Panc1 (cell line): Measurements from ENCODE around the gene CHRNB1. TPM values are rescaled to one million over a fixed set of nuclear protein-coding genes. Genes with fewer than 3 reads are reported as not detected.

ENCODE experiments used
- ATAC-seq: fragments of 200-7000 bp; cut with Tn5 transposase; 2 replicates; pipeline ENCODE4 v1.9.1; 2020; ENCODE audit warnings: mild to moderate bottlenecking, moderate library complexity
- BruUV-seq: library from RNA; stranded (reverse); fragments of 400-500 nt; replicated peaks from 2 replicates; lab custom pipeline; 2021; lab: Mats Ljungman, UMichigan
- CTCF ChIA-PET: fragments of 300-600 bp; sonication (Branson Sonifier 250); formaldehyde crosslinking; loops from one replicate; lab custom pipeline; 2022; ENCODE audit warnings: antibody characterized with exemption; lab: Charles Lee
- POLR2A ChIA-PET: fragments of 300-600 bp; sonication (Branson Sonifier 250); formaldehyde crosslinking; loops from one replicate; lab custom pipeline; 2022; ENCODE audit warnings: antibody characterized with exemption; lab: Charles Lee
- DNase-seq: peaks from one replicate; pipeline ENCODE4 v3.0.0-alpha.2; 2010; ENCODE audit warnings: low read depth, low spot score
- H3K27ac ChIP-seq: 2 replicates; pipeline ENCODE4 v1.5.1; 2011; ENCODE audit warnings: mild to moderate bottlenecking, low read length, inconsistent platforms
- H3K27me3 ChIP-seq: fragments of 200-500 bp; sonication (Bioruptor generic); 2 replicates; pipeline ENCODE4 v1.6.0; 2014; ENCODE audit warnings: low read length, inconsistent platforms; ENCODE audit not compliant: control insufficient read depth, insufficient read depth
- H3K36me3 ChIP-seq: fragments of 200-500 bp; sonication (Bioruptor generic); 2 replicates; pipeline ENCODE4 v1.5.1; 2014; ENCODE audit warnings: inconsistent platforms, mild to moderate bottlenecking, low read length, moderate library complexity; ENCODE audit not compliant: control insufficient read depth, insufficient read depth
- H3K4me1 ChIP-seq: 2 replicates; pipeline ENCODE4 v1.5.1; 2011; ENCODE audit warnings: inconsistent platforms, mild to moderate bottlenecking, low read length, moderate library complexity; ENCODE audit not compliant: control insufficient read depth, insufficient read depth
- H3K4me3 ChIP-seq, 2 experiments: 2 replicates each; pipeline ENCODE4 v1.5.1; 2011 to 2012; ENCODE audit warnings: low read depth in 2 of 2, low read length in 2 of 2, mild to moderate bottlenecking in 2 of 2, inconsistent platforms in 1 of 2, moderate library complexity in 1 of 2
- H3K9me3 ChIP-seq: fragments of 200-500 bp; sonication (Bioruptor generic); 2 replicates; pipeline ENCODE4 v1.5.1; 2014; ENCODE audit warnings: low read depth, mild to moderate bottlenecking, inconsistent platforms, low read length, moderate library complexity; ENCODE audit not compliant: control insufficient read depth, insufficient read depth
- POLR2AphosphoS5 ChIP-seq: IDR thresholded peaks from 2 replicates; pipeline ENCODE4 v1.6.1; 2012; ENCODE audit warnings: mild to moderate bottlenecking, low read depth, low read length, moderate library complexity
- SIN3A ChIP-seq: IDR thresholded peaks from 2 replicates; pipeline ENCODE4 v1.6.1; 2012; ENCODE audit warnings: low read depth, mild to moderate bottlenecking, low read length, moderate library complexity, borderline replicate concordance; ENCODE audit not compliant: insufficient read depth
- TCF7L2 ChIP-seq: IDR thresholded peaks from 2 replicates; pipeline ENCODE4 v1.6.1; 2011; ENCODE audit warnings: mild to moderate bottlenecking, low read depth, low read length, inconsistent platforms
- in situ Hi-C: cut with HindIII; loops from 2 replicates; pipeline ENCODE4 v1.10.0; 2016; ENCODE audit warnings: low sequenced_read_pairs, low pct_unique_long_range_greater_than_20kb
- intact Hi-C: fragments of 100-400 bp; cut with micrococcal nuclease; formaldehyde crosslinking; loops from one replicate; pipeline ENCODE4 v1.10.0; 2022; ENCODE audit not compliant: unreplicated experiment
- total RNA-seq: library from RNA; stranded (reverse); gene quantifications from one replicate; pipeline ENCODE4 v1.2.1, GENCODE V29; 2021; ENCODE audit not compliant: unreplicated experiment
- TF ChIP-seq, protein P1 (sequence below), 2 experiments: IDR thresholded peaks; 2 replicates each; pipeline ENCODE4 v1.6.1; 2011 to 2012; ENCODE audit warnings: low read depth in 2 of 2, control low read depth in 1 of 2, low read length in 1 of 2, mild to moderate bottlenecking in 1 of 2, moderate library complexity in 1 of 2; ENCODE audit not compliant: insufficient read depth in 1 of 2
- TF ChIP-seq, protein P2 (sequence below): fragments of 450-650 bp; IDR thresholded peaks from 2 replicates; pipeline ENCODE4 v1.5.1; 2017; ENCODE audit warnings: mild to moderate bottlenecking

The CHRNB1 gene
- total RNA-seq, 1 experiment from 2014 or later: 14.3 TPM

DNA sequence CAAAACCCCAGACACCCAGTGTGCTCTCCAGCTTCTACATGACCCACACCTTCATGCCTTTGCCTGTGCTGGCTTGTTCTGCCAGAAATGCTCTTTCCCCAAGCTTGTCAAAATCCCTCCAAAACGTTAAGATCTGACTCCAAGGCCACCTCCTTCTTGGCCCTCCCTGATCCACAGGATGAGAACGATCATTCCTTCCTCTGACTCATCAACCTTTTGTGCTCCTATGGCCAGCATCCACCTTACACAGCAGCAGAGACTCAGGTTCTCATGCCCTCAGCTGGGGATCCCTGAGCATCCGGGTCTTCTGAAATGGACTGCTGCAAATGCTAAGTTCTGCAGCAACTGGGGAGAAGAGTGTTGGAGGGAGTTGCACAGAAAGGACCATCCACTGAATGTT is 31.6 kb downstream of the CHRNB1 start:
- no peaks in the 10 kb centered on the region for H3K36me3 ChIP-seq
- peaks cover 31% of the 10 kb centered on the region for H3K4me1 ChIP-seq
- H3K27me3 ChIP-seq: no peaks in the 10 kb centered on the region
- H3K27ac ChIP-seq: peak overlapping the region; percentile 54
- ChIA-PET POLR2A (interaction anchor here (0.6 kb wide), 1 partner anchor 81 kb away, joined by 3 read pairs; no protein-coding TSS in a partner anchor), CTCF (no interaction called here)
- H3K4me3 ChIP-seq: no peak overlapping the region
- in situ Hi-C loops: no loop called here
- no peaks in the 10 kb centered on the region for H3K9me3 ChIP-seq
- BruUV-seq: no TSS peak
- ATAC-seq (no peak), DNase-seq (no peak)
- intact Hi-C loops: no loop called here
- TF ChIP-seq, protein P1, sequence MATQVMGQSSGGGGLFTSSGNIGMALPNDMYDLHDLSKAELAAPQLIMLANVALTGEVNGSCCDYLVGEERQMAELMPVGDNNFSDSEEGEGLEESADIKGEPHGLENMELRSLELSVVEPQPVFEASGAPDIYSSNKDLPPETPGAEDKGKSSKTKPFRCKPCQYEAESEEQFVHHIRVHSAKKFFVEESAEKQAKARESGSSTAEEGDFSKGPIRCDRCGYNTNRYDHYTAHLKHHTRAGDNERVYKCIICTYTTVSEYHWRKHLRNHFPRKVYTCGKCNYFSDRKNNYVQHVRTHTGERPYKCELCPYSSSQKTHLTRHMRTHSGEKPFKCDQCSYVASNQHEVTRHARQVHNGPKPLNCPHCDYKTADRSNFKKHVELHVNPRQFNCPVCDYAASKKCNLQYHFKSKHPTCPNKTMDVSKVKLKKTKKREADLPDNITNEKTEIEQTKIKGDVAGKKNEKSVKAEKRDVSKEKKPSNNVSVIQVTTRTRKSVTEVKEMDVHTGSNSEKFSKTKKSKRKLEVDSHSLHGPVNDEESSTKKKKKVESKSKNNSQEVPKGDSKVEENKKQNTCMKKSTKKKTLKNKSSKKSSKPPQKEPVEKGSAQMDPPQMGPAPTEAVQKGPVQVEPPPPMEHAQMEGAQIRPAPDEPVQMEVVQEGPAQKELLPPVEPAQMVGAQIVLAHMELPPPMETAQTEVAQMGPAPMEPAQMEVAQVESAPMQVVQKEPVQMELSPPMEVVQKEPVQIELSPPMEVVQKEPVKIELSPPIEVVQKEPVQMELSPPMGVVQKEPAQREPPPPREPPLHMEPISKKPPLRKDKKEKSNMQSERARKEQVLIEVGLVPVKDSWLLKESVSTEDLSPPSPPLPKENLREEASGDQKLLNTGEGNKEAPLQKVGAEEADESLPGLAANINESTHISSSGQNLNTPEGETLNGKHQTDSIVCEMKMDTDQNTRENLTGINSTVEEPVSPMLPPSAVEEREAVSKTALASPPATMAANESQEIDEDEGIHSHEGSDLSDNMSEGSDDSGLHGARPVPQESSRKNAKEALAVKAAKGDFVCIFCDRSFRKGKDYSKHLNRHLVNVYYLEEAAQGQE (IDR thresholded peaks at IDR 0.05; ENCODE audit: insufficient read depth in 1 of 2, low read depth in 2 of 2, low read length in 1 of 2): no peak
- TF ChIP-seq SIN3A (no peak), POLR2AphosphoS5 (no peak), TCF7L2 (no peak)
- TF ChIP-seq, protein P2, sequence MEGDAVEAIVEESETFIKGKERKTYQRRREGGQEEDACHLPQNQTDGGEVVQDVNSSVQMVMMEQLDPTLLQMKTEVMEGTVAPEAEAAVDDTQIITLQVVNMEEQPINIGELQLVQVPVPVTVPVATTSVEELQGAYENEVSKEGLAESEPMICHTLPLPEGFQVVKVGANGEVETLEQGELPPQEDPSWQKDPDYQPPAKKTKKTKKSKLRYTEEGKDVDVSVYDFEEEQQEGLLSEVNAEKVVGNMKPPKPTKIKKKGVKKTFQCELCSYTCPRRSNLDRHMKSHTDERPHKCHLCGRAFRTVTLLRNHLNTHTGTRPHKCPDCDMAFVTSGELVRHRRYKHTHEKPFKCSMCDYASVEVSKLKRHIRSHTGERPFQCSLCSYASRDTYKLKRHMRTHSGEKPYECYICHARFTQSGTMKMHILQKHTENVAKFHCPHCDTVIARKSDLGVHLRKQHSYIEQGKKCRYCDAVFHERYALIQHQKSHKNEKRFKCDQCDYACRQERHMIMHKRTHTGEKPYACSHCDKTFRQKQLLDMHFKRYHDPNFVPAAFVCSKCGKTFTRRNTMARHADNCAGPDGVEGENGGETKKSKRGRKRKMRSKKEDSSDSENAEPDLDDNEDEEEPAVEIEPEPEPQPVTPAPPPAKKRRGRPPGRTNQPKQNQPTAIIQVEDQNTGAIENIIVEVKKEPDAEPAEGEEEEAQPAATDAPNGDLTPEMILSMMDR: no peak

DNA sequence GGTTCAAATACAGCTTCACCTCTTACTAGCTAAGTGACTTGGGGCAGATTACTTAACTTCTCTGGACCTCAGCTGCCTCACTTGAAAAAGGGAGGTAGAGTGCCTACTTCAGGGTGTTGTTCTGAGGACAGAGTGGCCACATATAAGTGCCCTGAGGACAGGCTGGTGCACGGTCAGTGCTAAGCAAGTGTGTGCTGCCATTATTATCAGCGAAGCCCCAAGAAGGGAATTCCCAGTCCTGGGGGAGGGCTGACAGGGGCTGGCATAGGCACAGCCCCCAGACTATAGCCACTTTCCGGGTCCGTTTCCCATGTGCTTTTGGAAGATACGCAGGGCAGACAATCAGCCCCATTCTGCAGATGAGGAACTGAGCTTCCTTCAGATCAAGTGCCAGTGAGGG is 32.1 kb downstream of the CHRNB1 start:
- ChIA-PET POLR2A (no interaction called here), CTCF (no interaction called here)
- intact Hi-C loops (no loop called here), in situ Hi-C loops (no loop called here)
- H3K4me1 ChIP-seq: peaks cover 26% of the 10 kb centered on the region
- TF ChIP-seq, protein P2: no peak
- no peak for TF ChIP-seq SIN3A
- TF ChIP-seq POLR2AphosphoS5: no peak
- TF ChIP-seq, protein P1 (IDR thresholded peaks at IDR 0.05; ENCODE audit: insufficient read depth in 1 of 2, low read depth in 2 of 2, low read length in 1 of 2): no peak
- TF ChIP-seq TCF7L2: no peak
- no peaks in the 10 kb centered on the region for H3K9me3 ChIP-seq
- ATAC-seq (no peak), DNase-seq (no peak)
- H3K36me3 ChIP-seq: no peaks in the 10 kb centered on the region
- H3K27me3 ChIP-seq: no peaks in the 10 kb centered on the region
- no TSS peak for BruUV-seq
- no peak overlapping the region for H3K4me3 ChIP-seq
- peak overlapping the region; percentile 54; the same call in 1 of the 2 replicates for H3K27ac ChIP-seq
